Esophagus muscularis mucosa (tissue), 3 donors: ENCODE data around the gene ZAP70.

Experiments used
- CTCF ChIP-seq, 3 experiments: fragments of 200-600 bp in 2 of 3; fragments of 450-650 bp in 1 of 3; sonication (generic) in 2 of 3; IDR thresholded peaks; one replicate each; pipeline ENCODE4 v1.5.1; 2017 to 2019; ENCODE audit warnings: antibody characterized with exemption in 3 of 3, mild to moderate bottlenecking in 2 of 3, moderate library complexity in 1 of 3
- POLR2A ChIP-seq: fragments of 450-650 bp; IDR thresholded peaks from one replicate; pipeline ENCODE4 v1.6.1; 2017; ENCODE audit warnings: antibody characterized with exemption, moderate library complexity, mild to moderate bottlenecking, low read depth
- POLR2AphosphoS5 ChIP-seq, 2 donors: sonication (generic); formaldehyde crosslinking; IDR thresholded peaks; one replicate each; pipeline ENCODE4 v1.6.1; 2017; ENCODE audit warnings: antibody characterized with exemption in 2 of 2

- TF ChIP-seq POLR2A (no peak), CTCF (IDR thresholded peaks at IDR 0.05) (no peak), POLR2AphosphoS5 (IDR thresholded peaks at IDR 0.05) (no peak)
Measured at GRCh38 chr2:97779141-97779540, 65.8 kb downstream of the ZAP70 start.
